Activated CD4-positive, alpha-beta T cell treated with anti-CD3 and anti-CD28 coated beads, Interleukin-2, amount 10 ng/mL, durations not matched to agents 7 days and 5 days (primary cell): ENCODE results near the gene ARID2. TPM values are rescaled to one million over a fixed set of nuclear protein-coding genes. Genes with fewer than 3 reads are reported as not detected.
A peak's percentile ranks its signal among the peaks of the same experiment; 100 is the strongest.

Experiments
- CTCF ChIA-PET: fragments of 350-600 bp; sonication (Branson Sonifier 250); formaldehyde crosslinking; loops from one replicate; lab custom pipeline; 2021; ENCODE audit warnings: antibody characterized with exemption; lab: Charles Lee
- POLR2A ChIA-PET: fragments of 350-600 bp; sonication (Branson Sonifier 250); formaldehyde crosslinking; loops from one replicate; lab custom pipeline; 2021; ENCODE audit warnings: antibody characterized with exemption; lab: Charles Lee
- DNase-seq: peaks from one replicate; pipeline ENCODE4 v3.0.0-alpha.2; 2020
- H3K27ac Mint-ChIP-seq: one replicate; pipeline ENCODE4 v1.8.0; 2021; ENCODE audit warnings: mild to moderate bottlenecking, moderate library complexity, mixed read lengths
- H3K27me3 Mint-ChIP-seq: one replicate; pipeline ENCODE4 v1.8.0; 2021; ENCODE audit warnings: mixed read lengths
- H3K36me3 Mint-ChIP-seq: one replicate; pipeline ENCODE4 v1.8.0; 2021; ENCODE audit warnings: low read depth, mixed read lengths
- H3K4me1 Mint-ChIP-seq: one replicate; pipeline ENCODE4 v1.8.0; 2021; ENCODE audit warnings: mixed read lengths
- H3K4me3 Mint-ChIP-seq: one replicate; pipeline ENCODE4 v1.8.0; 2021; ENCODE audit warnings: mild to moderate bottlenecking, moderate library complexity, mixed read lengths
- H3K9me3 Mint-ChIP-seq: one replicate; pipeline ENCODE4 v1.8.0; 2021; ENCODE audit warnings: mixed read lengths
- total RNA-seq, 2 experiments: library from RNA; stranded (reverse); gene quantifications; one replicate each; pipeline ENCODE4 v1.2.3, GENCODE V29; 2021

The ARID2 gene
- total RNA-seq, 2 experiments from 2014 or later = 46.9 to 48.8 TPM

DNA sequence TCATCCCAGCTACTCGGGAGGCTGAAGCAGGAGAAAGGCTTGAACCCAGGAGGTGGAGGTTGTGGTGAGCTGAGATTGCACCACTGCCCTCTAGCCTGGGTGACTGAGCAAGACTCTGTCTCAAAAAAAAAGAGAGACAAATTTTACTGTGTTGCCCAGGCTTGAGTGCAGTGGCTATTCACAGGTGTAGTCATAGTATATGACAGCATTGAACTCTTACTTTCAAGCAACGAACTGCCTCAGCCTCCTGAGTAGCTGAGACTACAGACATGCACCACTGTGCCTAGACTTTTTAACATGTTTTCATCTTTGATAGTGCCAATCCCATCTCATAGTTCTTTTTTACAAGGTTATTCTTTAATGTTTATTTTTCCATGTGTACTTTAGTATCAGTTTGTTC is 13.7 kb downstream of the ARID2 start:
- no peaks in the 10 kb centered on the region for H3K27me3 Mint-ChIP-seq
- no peak for DNase-seq
- peaks cover 46% of the 10 kb centered on the region for H3K36me3 Mint-ChIP-seq
- no peak overlapping the region for H3K27ac Mint-ChIP-seq
- no peak overlapping the region for H3K4me3 Mint-ChIP-seq
- H3K4me1 Mint-ChIP-seq = peaks cover 26% of the 10 kb centered on the region
- ChIA-PET CTCF (interaction anchor here (2.9 kb wide), 1 partner anchor 14 kb away, joined by 12 read pairs; the partner anchor contains the start of gene ARID2), POLR2A (no interaction called here)
- peaks cover 5% of the 10 kb centered on the region for H3K9me3 Mint-ChIP-seq

DNA sequence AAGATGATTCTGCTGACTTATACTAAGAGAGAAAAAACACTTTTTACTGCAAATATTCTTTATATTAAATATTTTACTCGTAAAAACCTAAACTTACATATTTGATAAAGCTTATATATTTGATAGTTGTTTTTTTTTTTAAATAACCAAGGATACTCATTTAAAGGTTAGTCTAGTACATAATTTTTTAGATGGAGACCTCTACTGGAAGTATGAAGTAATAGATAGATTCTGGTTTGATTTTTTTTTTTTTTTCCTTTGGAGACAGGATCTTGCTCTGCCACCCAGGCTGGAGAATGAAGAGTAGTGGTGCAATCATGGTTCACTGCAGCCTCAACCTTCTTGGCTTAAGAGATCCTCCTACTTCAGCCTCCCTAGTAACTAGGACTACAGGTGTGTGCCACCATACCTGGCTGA is 16.4 kb downstream of the ARID2 start:
- POLR2A ChIA-PET = interaction anchor here (0.6 to 1.4 kb wide), 2 partner anchors 68 to 201 kb away, joined by 4 read pairs; no protein-coding TSS in a partner anchor
- Mint-ChIP-seq H3K4me3 (no peak overlapping the region), H3K9me3 (peaks cover 5% of the 10 kb centered on the region), H3K36me3 (peaks cover 49% of the 10 kb centered on the region), H3K4me1 (peaks cover 40% of the 10 kb centered on the region), H3K27me3 (no peaks in the 10 kb centered on the region), H3K27ac (no peak overlapping the region)
- CTCF ChIA-PET = interaction anchor here (0.7 to 2.0 kb wide), 7 partner anchors 10 to 825 kb away, joined by 3 to 6 read pairs (median 3); no protein-coding TSS in a partner anchor
- DNase-seq = no peak

DNA sequence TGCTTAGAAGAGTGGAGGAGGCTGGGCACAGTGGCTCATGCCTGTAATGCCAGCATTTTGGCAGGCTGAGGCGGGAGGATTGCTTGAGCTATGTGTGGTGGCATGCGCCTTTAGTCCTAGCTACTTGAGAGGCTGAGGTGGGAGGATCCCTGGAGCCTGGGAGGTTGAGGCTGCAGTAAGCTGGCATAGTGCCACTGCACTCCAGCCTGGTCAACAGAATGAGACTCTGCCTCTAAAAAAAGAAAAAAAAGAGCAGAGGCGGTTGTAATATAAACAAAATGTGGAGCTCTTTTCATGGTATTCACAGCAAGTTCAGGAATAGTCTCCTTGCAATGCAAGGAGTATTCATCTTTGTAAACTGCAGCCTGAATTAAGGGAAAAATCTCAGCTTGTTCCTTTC is 27.2 kb downstream of the ARID2 start:
- Mint-ChIP-seq H3K27ac (peak overlapping the region; percentile 42), H3K9me3 (no peaks in the 10 kb centered on the region), H3K4me1 (peaks cover 5% of the 10 kb centered on the region), H3K27me3 (no peaks in the 10 kb centered on the region), H3K36me3 (peaks cover 16% of the 10 kb centered on the region), H3K4me3 (no peak overlapping the region)
- POLR2A ChIA-PET = no interaction called here
- CTCF ChIA-PET = interaction anchor here (0.7 to 1.0 kb wide), 2 partner anchors 11 to 74 kb away, joined by 3 to 5 read pairs; no protein-coding TSS in a partner anchor
- DNase-seq = no peak

DNA sequence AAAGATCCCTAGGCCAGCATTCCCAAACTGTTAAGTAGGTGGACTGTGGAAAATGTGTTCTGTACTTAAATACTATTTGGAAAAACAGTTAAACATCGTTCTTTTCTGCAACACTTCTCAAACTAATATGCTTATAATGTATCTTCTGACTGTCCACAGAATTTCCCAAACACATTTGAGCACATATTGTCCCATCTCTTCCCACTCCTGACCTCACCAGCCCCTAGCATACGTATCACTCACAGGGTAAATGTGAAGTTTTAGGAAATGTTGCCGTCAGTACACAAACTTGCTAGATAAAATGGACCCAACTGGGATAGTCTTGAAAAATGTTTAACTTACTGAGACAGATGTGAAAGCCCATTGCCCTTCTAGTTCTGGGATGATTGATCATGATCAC is 27.7 kb downstream of the ARID2 start:
- Mint-ChIP-seq H3K9me3 (no peaks in the 10 kb centered on the region), H3K27me3 (no peaks in the 10 kb centered on the region), H3K4me3 (no peak overlapping the region), H3K4me1 (peaks cover 9% of the 10 kb centered on the region), H3K36me3 (peaks cover 16% of the 10 kb centered on the region), H3K27ac (no peak overlapping the region)
- CTCF ChIA-PET = interaction anchor here (1.0 kb wide), 1 partner anchor 11 kb away, joined by 3 read pairs; no protein-coding TSS in a partner anchor
- no peak for DNase-seq
- POLR2A ChIA-PET = no interaction called here

DNA sequence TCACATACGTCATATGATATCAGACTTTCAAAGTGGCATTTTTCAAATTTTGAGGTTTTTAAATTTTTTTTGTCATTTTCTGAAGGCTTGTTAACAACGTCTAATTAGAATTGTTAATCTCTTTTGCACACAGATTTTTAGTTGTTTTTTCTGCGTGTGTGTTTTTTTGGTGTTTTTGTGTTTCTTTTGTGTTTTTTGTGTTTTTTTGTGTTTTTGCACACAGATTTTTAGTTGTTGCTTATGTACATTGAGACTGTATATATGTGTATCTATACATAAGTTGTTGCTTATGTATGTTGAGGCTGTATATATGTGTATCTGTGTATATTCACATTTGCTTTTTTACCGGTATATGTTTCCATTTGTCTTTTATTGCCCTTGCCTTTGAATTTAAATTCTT is 30.8 kb downstream of the ARID2 start:
- Mint-ChIP-seq H3K4me1 (peaks cover 8% of the 10 kb centered on the region), H3K9me3 (no peaks in the 10 kb centered on the region), H3K27me3 (no peaks in the 10 kb centered on the region), H3K4me3 (no peak overlapping the region), H3K27ac (peak overlapping the region; percentile 57), H3K36me3 (peaks cover 2% of the 10 kb centered on the region)
- CTCF ChIA-PET = interaction anchor here (0.5 kb wide), 1 partner anchor 140 kb away, joined by 4 read pairs; no protein-coding TSS in a partner anchor
- POLR2A ChIA-PET = no interaction called here
- DNase-seq = no peak

DNA sequence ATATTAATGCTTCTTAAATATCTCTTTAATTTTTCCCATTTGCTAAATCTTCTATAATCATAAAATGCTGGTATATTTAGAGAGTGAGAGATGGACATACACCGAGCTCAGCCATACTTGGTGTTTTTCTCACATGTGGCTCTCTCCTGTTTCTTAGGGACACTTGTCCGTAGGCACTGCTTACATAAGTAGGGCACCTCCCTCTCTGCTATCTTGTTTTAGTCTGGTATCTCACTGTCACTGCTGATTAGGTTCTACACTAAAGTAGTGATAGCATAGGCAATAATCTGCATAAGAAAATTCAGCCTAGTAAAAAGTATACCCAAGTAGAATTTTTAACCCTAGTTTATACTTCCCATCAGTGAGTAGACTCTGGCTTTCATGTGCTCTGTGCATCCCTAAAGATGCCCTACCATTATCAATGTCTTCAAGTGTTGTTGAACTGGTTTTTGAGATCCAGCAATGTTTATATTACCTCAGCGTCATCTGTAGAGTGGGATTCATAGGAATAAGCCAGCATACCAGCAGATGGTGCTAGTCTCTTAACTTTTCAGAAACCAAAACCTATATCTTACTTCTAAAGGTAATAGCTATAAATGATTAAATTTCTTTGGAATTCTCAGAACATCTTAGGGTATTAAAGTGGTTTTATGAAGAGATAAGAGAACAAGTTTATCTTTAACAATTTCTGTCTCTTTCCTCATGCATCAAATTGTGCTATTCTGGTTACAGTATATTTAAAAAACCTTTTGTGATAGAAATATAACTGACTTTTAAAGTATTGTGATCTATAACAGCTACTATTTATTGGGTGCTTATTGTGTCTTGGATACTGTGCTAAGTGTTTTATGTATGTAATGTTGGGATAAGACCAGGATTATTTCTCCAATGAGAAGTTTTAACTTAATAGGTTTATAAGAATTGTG is 32.9 kb downstream of the ARID2 start:
- Mint-ChIP-seq H3K27ac (no peak overlapping the region), H3K9me3 (peaks cover 1% of the 10 kb centered on the region), H3K4me1 (peaks cover 8% of the 10 kb centered on the region), H3K36me3 (peaks cover 8% of the 10 kb centered on the region), H3K27me3 (no peaks in the 10 kb centered on the region), H3K4me3 (no peak overlapping the region)
- DNase-seq = peak; percentile 15
- POLR2A ChIA-PET = interaction anchor here (0.7 kb wide), 1 partner anchor 914 kb away, joined by 4 read pairs; no protein-coding TSS in a partner anchor
- CTCF ChIA-PET = interaction anchor here (0.6 to 1.6 kb wide), 4 partner anchors 10 to 836 kb away, joined by 3 to 5 read pairs (median 3); partner anchors contain the start of gene ARID2

DNA sequence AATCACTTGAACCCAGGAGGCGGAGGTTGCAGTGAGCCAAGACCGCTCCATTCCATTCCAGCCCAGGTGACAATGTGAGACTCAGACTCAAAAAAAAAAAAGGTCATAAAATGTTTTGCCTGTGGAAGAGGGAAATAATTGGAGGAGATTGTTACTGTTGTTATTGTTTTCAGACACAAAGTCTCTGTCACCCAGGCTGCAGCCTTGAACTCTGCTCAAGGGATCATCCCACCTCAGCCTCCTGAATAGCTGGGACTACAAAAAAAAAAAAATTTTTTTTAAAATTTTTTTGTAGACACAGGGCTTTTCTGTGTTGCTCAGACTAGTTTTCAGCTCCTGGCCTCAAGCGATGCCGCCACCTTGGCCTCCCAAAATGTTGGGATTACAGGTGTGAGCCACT is 33.9 kb downstream of the ARID2 start:
- peaks cover 8% of the 10 kb centered on the region for H3K4me1 Mint-ChIP-seq
- H3K27me3 Mint-ChIP-seq = no peaks in the 10 kb centered on the region
- POLR2A ChIA-PET = no interaction called here
- peaks cover 18% of the 10 kb centered on the region for H3K36me3 Mint-ChIP-seq
- H3K9me3 Mint-ChIP-seq = peaks cover 8% of the 10 kb centered on the region
- H3K27ac Mint-ChIP-seq = no peak overlapping the region
- CTCF ChIA-PET = interaction anchor here (0.6 to 1.6 kb wide), 5 partner anchors 11 to 227 kb away, joined by 3 to 5 read pairs (median 4); partner anchors contain the start of gene ARID2
- no peak for DNase-seq
- no peak overlapping the region for H3K4me3 Mint-ChIP-seq

DNA sequence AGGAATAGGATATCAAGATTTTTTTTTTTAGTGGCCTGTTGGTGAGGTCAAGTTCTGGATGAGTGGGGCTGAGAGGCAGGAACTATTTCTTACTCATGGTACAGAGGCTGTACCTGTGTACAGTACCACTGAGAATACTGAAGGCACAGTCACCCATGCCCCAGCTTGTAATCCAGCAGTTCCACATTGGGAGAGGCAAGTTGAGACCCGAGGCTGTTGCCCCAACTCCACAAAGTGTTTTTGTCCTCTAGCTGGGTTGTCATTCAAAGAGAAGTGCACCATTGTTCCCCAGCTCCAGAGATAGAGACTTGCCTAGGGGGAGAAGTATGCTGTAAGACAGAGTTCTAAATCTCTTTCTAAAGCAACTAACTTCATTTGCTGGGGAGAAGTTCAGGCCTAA is 38.7 kb downstream of the ARID2 start:
- Mint-ChIP-seq H3K9me3 (peaks cover 18% of the 10 kb centered on the region), H3K4me1 (no peaks in the 10 kb centered on the region), H3K27me3 (no peaks in the 10 kb centered on the region), H3K4me3 (no peak overlapping the region), H3K36me3 (peaks cover 28% of the 10 kb centered on the region), H3K27ac (no peak overlapping the region)
- ChIA-PET CTCF (interaction anchor here (1.1 to 2.0 kb wide), 2 partner anchors 40 to 225 kb away, joined by 3 to 4 read pairs; no protein-coding TSS in a partner anchor), POLR2A (no interaction called here)
- DNase-seq = no peak

DNA sequence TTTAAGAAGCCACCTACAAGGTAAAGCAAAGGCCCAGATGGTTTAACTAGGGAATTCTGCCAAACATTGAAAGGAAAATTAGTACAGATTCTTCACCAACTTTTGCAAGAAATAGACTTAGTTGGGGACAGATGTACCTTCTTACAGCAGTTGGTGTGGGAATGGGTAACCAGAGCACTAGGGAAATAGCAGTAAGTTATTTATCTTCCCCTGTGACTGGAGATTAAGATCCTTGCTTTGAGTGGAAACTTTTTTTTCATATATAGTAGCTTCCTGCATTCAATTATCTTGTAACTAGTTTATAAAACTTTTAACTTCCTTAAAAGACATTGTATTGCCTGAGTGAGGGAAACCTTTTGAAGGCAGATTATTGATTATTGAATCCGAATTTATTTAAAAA is 44.2 kb downstream of the ARID2 start:
- ChIA-PET POLR2A (no interaction called here), CTCF (interaction anchor here (0.7 kb wide), 1 partner anchor 23 kb away, joined by 3 read pairs; no protein-coding TSS in a partner anchor)
- Mint-ChIP-seq H3K4me1 (peaks cover 5% of the 10 kb centered on the region), H3K27ac (no peak overlapping the region), H3K9me3 (peaks cover 6% of the 10 kb centered on the region), H3K4me3 (no peak overlapping the region), H3K36me3 (peaks cover 9% of the 10 kb centered on the region), H3K27me3 (no peaks in the 10 kb centered on the region)
- DNase-seq = no peak

DNA sequence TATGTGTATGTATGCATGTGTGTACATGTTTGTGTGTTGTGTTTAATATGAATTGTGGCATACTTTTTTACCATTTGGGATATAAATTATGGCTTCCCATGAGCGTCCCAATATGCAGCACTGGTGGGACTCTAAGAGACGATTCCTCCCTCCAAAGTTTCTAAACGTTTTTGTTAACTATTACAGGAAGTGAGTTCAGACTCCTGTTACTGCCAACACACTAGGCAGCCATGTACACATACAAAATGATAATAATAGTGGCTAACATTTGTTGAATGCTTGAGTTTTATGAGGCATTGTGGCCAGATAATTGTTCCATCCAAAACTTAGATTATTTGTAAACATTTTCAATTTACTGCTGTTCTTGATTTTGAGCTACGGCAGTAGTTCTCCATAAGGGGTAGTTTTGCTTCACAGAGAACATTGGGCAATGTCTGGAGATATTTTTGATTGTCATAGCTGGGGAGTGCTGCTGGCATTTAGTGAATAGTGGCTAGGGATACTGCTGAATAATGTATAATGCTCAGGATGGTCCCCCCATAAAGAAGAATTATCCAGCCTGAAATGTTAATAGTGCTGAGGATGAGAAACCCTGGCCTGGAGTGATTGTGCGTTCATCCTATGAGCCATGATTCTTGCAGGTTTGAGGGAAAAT is 45.1 kb downstream of the ARID2 start:
- H3K27ac Mint-ChIP-seq = no peak overlapping the region
- POLR2A ChIA-PET = no interaction called here
- H3K4me3 Mint-ChIP-seq = no peak overlapping the region
- H3K4me1 Mint-ChIP-seq = peaks cover 5% of the 10 kb centered on the region
- no peak for DNase-seq
- CTCF ChIA-PET = no interaction called here
- peaks cover 2% of the 10 kb centered on the region for H3K36me3 Mint-ChIP-seq
- no peaks in the 10 kb centered on the region for H3K27me3 Mint-ChIP-seq
- peaks cover under 1% of the 10 kb centered on the region for H3K9me3 Mint-ChIP-seq

DNA sequence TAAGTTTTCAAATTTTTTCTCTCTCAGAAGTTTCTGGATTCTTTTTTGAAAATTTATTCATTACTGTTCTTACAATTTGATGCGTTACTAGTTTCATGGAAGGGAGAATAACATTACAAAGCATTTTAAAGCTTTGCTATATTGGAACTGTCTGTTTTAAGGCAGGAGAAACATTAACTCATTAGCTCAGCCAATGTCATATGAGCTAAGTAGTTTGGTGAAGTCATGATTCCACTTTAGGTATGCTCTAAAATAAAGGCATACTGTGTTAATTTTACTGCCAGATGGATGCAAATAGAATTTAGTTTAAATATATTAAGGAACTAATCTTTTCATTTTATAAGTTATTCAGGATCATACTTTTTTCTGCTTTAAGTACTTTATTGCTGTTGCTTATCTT is 46.0 kb downstream of the ARID2 start:
- Mint-ChIP-seq H3K9me3 (no peaks in the 10 kb centered on the region), H3K27ac (no peak overlapping the region), H3K36me3 (no peaks in the 10 kb centered on the region), H3K4me1 (peaks cover 5% of the 10 kb centered on the region), H3K27me3 (no peaks in the 10 kb centered on the region), H3K4me3 (no peak overlapping the region)
- DNase-seq = no peak
- ChIA-PET CTCF (no interaction called here), POLR2A (no interaction called here)

DNA sequence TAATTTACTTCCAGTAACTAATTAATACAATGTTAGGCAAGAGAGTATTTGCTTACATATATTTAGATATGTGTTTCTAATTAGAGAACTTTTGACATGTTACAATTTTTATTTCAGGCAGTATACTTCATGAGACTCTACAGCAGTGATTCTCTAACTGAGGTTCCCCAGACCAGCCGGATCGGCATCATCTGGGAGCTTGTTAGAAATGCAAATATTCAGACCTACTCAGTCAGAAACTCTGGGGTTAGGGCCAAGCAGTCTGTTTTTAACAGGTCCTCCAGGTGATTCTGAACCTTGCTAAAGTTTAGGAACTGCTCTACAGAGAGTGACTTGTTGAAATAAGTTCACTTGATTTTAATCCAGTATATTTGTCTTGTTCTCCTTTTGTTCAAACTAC is 46.5 kb downstream of the ARID2 start:
- peaks cover 5% of the 10 kb centered on the region for H3K4me1 Mint-ChIP-seq
- DNase-seq = no peak
- ChIA-PET CTCF (no interaction called here), POLR2A (interaction anchor here (0.7 kb wide), 1 partner anchor 47 kb away, joined by 4 read pairs; no protein-coding TSS in a partner anchor)
- H3K36me3 Mint-ChIP-seq = no peaks in the 10 kb centered on the region
- H3K27ac Mint-ChIP-seq = no peak overlapping the region
- no peaks in the 10 kb centered on the region for H3K27me3 Mint-ChIP-seq
- H3K9me3 Mint-ChIP-seq = no peaks in the 10 kb centered on the region
- no peak overlapping the region for H3K4me3 Mint-ChIP-seq
